Vagina (tissue), 2 donors: Measurements from ENCODE around the gene CPZ.

Source experiments
- CTCF ChIP-seq, 3 experiments: fragments of 450-650 bp in 2 of 3; fragments of 200-600 bp in 1 of 3; sonication (generic) in 1 of 3; IDR thresholded peaks; one replicate each; pipeline ENCODE4 v1.5.1; 2017 to 2019; ENCODE audit warnings: antibody characterized with exemption in 3 of 3, mild to moderate bottlenecking in 2 of 3, moderate library complexity in 2 of 3
- POLR2AphosphoS5 ChIP-seq, 2 donors: sonication (generic); formaldehyde crosslinking; IDR thresholded peaks; one replicate each; pipeline ENCODE4 v1.9.0; 2017; ENCODE audit warnings: antibody characterized with exemption in 2 of 2, mild to moderate bottlenecking in 2 of 2, low read depth in 1 of 2; ENCODE audit not compliant: insufficient read depth in 1 of 2

GRCh38 chr4:8647626-8648025, 55.1 kb downstream of the CPZ start:
- TF ChIP-seq CTCF (IDR thresholded peaks at IDR 0.05) (no peak), POLR2AphosphoS5 (IDR thresholded peaks at IDR 0.05; ENCODE audit: insufficient read depth in 1 of 2, low read depth in 1 of 2) (no peak)
